ENCODE results near the gene ARMH2. TPM values are rescaled to one million over a fixed set of nuclear protein-coding genes. Genes with fewer than 3 reads are reported as not detected.

ARMH2 gene
- total RNA-seq, 1 experiment from 2014 or later = not detected

DNA sequence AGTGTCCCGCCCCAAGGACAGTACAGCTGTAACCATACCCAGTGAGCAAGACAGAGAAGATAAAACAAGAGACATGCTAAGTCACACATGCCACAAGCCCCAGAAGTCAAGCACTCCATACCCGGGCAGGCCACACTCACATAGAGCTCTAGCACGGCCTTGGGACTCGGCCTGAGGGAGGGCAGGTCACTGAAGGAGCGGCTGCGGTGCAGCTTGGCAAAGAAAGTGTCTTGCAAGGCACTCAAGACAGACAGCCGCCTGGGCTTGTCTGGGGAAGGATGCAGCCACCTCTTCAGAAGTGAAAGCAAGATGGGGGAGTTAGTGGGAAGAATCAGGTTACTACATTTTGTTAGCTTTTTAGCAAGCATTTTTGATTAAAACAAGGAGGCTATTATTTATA, 48.7 kb upstream of the ARMH2 start (continued):
- no peak for TF ChIP-seq CBX3 (IDR thresholded peaks at IDR 0.05; ENCODE audit: low read depth)

DNA sequence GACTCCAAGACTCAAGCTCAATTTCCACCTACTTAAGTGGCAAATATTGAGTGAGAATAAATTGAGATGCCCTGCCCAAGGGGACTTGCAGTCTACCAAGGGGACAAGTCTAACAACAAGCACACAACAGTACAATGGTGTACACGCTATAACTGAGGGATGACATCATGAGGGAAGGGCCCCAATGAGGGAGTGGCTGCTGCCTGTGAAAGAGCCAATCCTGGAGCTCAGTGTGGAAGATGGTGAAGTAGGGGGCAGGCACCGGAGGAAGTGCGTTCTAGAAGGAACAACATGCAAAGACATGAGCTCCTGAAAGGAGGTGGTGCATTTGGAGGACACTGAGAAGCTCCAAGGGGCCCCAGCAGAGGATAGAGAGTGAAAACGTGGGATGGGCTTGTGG, 46.9 kb upstream of the ARMH2 start:
- DNase-seq (ENCODE audit: low read depth, low spot score) = no peak
- Histone ChIP-seq H3K9me3 (ENCODE audit: control insufficient read depth in 1 of 2, insufficient read depth in 1 of 2, low read depth in 1 of 2, low read length in 2 of 2) (no peaks in the 10 kb centered on the region), H3K36me3 (ENCODE audit: control insufficient read depth in 1 of 2, insufficient read depth in 2 of 2, low read length in 2 of 2) (no peaks in the 10 kb centered on the region), H3K9me2 (ENCODE audit: insufficient read depth) (no peaks in the 10 kb centered on the region), H4K20me1 (ENCODE audit: insufficient read depth) (no peaks in the 10 kb centered on the region), H3K79me2 (ENCODE audit: insufficient read depth, low read length) (no peaks in the 10 kb centered on the region), H3K27ac (ENCODE audit: low read depth, low read length) (no peak overlapping the region), H3K4me1 (ENCODE audit: control insufficient read depth in 1 of 2, insufficient read depth in 2 of 2, low read length in 2 of 2) (no peaks in the 10 kb centered on the region), H2AFZ (ENCODE audit: low read depth, low read length, poor library complexity, severe bottlenecking) (no peak overlapping the region), H3K4me2 (ENCODE audit: low read length) (no peak overlapping the region), H3K4me3 (replicated peaks in 1 of 2; ENCODE audit: low read depth in 1 of 2, low read length in 2 of 2) (no peak overlapping the region), H3K9ac (ENCODE audit: low read length) (no peak overlapping the region), H3K27me3 (ENCODE audit: insufficient read depth, low read length) (0 out of 2 replicates have a peak, but pooled peaks cover 5% of the 10 kb centered on the region)
- ATAC-seq = no peak
- CTCF ChIA-PET = no interaction called here
- no peak for TF ChIP-seq CTCF (IDR thresholded peaks at IDR 0.05 in 2 of 3, conservative IDR thresholded peaks at IDR 0.05 in 1 of 3; ENCODE audit: borderline replicate concordance in 1 of 3, insufficient read depth in 1 of 3, low read depth in 2 of 3, low read length in 2 of 3)
- no peak for TF ChIP-seq POLR2A (IDR thresholded peaks at IDR 0.05; ENCODE audit: borderline replicate concordance, extremely low read depth, insufficient read depth, insufficient read length)
- no peak for TF ChIP-seq ELF1 (IDR thresholded peaks at IDR 0.05; ENCODE audit: borderline replicate concordance, low read depth)
- RAD21 ChIA-PET (ENCODE audit: low non-redundant PET in 1 of 2, low total read pairs in 2 of 2, uncharacterized antibody in 2 of 2, unreplicated experiment in 2 of 2) = no interaction called here
- intact Hi-C loops (cut with micrococcal nuclease) = no loop called here
- POLR2A ChIA-PET = no interaction called here
- no TSS peak for BruUV-seq (replicated peaks)

GRCh38 chr6:24844903-24845302, 46.2 kb upstream of the ARMH2 start:
- ChIA-PET POLR2A (no interaction called here), CTCF (no interaction called here), RAD21 (ENCODE audit: low non-redundant PET in 1 of 2, low total read pairs in 2 of 2, uncharacterized antibody in 2 of 2, unreplicated experiment in 2 of 2) (no interaction called here)
- H3K36me3 ChIP-seq (ENCODE audit: control insufficient read depth in 1 of 2, insufficient read depth in 2 of 2, low read length in 2 of 2) = no peaks in the 10 kb centered on the region
- 0 out of 2 replicates have a peak, but pooled peaks cover 5% of the 10 kb centered on the region for H3K27me3 ChIP-seq (ENCODE audit: insufficient read depth, low read length)
- ATAC-seq = no peak
- DNase-seq (ENCODE audit: low read depth, low spot score) = no peak
- H3K9ac ChIP-seq (ENCODE audit: low read length) = no peak overlapping the region
- no peaks in the 10 kb centered on the region for H3K79me2 ChIP-seq (ENCODE audit: insufficient read depth, low read length)
- BruUV-seq (replicated peaks) = no TSS peak
- no peaks in the 10 kb centered on the region for H3K9me3 ChIP-seq (ENCODE audit: control insufficient read depth in 1 of 2, insufficient read depth in 1 of 2, low read depth in 1 of 2, low read length in 2 of 2)
- no peaks in the 10 kb centered on the region for H4K20me1 ChIP-seq (ENCODE audit: insufficient read depth)
- no peak overlapping the region for H2AFZ ChIP-seq (ENCODE audit: low read depth, low read length, poor library complexity, severe bottlenecking)
- H3K4me1 ChIP-seq (ENCODE audit: control insufficient read depth in 1 of 2, insufficient read depth in 2 of 2, low read length in 2 of 2) = no peaks in the 10 kb centered on the region
- H3K27ac ChIP-seq (ENCODE audit: low read depth, low read length) = no peak overlapping the region
- H3K4me2 ChIP-seq (ENCODE audit: low read length) = no peak overlapping the region
- TF ChIP-seq POLR2A (IDR thresholded peaks at IDR 0.05; ENCODE audit: borderline replicate concordance, extremely low read depth, insufficient read depth, insufficient read length) (no peak), POLR2AphosphoS5 (IDR thresholded peaks at IDR 0.05; ENCODE audit: low read depth, low read length) (no peak)
- no peak overlapping the region for H3K4me3 ChIP-seq (replicated peaks in 1 of 2; ENCODE audit: low read depth in 1 of 2, low read length in 2 of 2)
- intact Hi-C loops (cut with micrococcal nuclease) = no loop called here
- no peaks in the 10 kb centered on the region for H3K9me2 ChIP-seq (ENCODE audit: insufficient read depth)

All from HCT116 (cell line).